GM12892 (cell line): Measurements from ENCODE around the gene TMEM269.
"Not testable (repeated sequence)": the region's sequence is repeated elsewhere in the genome, so short reads cannot be mapped to it uniquely, and the experiment has no call there.

Source experiments
- DNase-seq: peaks from one replicate; pipeline ENCODE4 v3.0.0; 2011; ENCODE audit not compliant: insufficient read length
- FAIRE-seq: peaks from 2 replicates; lab custom pipeline; 2011; peaks lifted over from hg19 to GRCh38; lab: Jason Lieb, UNC
- POLR2A ChIP-seq: IDR thresholded peaks from 2 replicates; pipeline ENCODE4 v1.6.1; 2011; ENCODE audit warnings: low read depth, low read length, control low read depth
- POLR2AphosphoS5 ChIP-seq: IDR thresholded peaks from 2 replicates; pipeline ENCODE4 v1.6.1; 2011; ENCODE audit warnings: low read depth, low read length, control low read depth
- TAF1 ChIP-seq: IDR thresholded peaks from 2 replicates; pipeline ENCODE4 v1.6.1; 2011; ENCODE audit warnings: low read depth, mild to moderate bottlenecking, control low read depth, low read length, borderline replicate concordance

TMEM269 gene

GRCh38 chr1:42786097-42786496, 1.3 kb downstream of the TMEM269 start:
- no peak for TF ChIP-seq TAF1
- TF ChIP-seq POLR2A, result no peak
- TF ChIP-seq POLR2AphosphoS5, result no peak
- DNase-seq (no peak), FAIRE-seq (no peak)

DNA sequence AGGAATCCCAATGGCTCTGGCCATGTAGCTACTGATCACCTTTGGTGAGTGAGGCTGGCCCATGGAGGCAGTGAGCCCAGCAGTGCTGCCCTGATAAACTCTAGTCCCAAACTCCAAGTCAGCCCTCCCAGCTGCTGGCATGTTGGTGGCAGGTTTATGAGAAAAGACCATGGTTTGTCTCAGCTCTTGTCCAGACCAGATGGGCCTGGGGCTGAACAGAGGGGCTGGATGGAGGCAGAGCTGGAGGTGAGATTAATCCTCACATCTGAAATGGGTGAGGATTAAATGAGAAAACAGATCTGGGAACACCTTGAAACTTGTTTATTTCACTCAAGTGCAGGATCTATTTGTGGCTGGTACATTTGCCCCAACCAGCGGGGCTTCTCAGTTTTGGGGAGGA, 3.2 kb downstream of the TMEM269 start:
- TF ChIP-seq POLR2A (no peak), POLR2AphosphoS5 (no peak), TAF1 (no peak)
- DNase-seq (no peak), FAIRE-seq (no peak)

DNA sequence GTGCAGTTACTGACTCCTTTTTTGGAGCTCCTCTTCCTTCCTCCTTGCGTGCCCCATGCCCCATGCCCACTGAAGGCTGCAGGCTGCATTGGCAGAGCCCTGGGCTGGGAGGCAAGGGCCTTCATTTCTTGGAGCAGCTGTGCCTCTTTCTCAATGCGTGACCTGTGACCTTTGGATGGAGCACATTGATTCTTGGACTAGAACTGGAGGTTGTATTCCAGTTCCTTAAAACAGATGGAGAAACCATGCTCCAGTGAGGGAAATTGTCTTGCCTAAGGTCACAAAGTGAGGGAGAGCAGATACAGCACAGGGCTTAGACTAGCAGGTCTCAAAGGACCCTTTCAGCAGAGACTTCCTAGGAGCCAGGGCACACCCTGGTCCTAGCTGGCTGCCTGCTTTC, 9.0 kb downstream of the TMEM269 start:
- TF ChIP-seq POLR2A (no peak), TAF1 (no peak), POLR2AphosphoS5 (no peak)
- no peak for FAIRE-seq
- no peak for DNase-seq

DNA sequence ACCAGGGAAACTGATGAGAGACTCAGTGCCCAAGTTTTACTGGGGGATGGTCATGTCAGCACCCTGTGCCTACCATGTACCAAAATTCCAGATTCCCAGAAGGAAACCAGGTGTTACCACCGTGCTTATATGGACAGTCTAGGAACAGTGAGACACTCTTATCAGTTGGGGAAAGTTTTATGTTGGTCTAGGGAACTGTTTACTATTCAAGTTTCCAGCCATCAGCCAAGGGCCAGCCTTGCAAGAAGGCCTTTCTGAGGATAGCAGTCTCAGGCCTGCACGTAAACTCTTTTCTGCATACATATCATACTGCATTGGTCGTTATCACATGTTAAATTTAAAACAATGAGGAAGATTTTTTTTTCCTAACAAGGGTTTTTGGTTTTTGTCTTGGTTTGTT, 12.6 kb downstream of the TMEM269 start:
- DNase-seq (no peak), FAIRE-seq (peak; percentile 9)
- TF ChIP-seq POLR2AphosphoS5 (no peak), TAF1 (no peak), POLR2A (no peak)

DNA sequence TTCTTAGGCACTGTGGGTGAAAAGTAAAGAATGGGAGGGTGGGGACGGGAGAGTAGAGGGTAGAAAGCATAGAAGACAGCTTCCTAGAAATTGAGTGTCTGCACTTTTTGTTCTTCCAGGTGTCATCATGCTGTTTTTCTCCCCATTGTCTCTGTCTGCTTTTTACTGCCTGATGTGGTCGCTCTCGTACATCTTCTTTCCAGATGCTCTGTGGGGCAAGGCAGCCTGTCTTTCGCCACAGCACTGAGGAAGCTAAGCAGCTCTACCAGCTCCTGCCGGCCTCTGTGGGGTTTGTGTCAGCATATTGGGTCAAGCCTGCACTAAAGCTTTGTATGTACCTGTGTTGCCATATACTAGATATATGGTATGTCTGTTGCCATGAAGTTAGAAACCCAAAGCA, 13.2 kb downstream of the TMEM269 start:
- no peak for DNase-seq
- TF ChIP-seq POLR2AphosphoS5, result no peak
- TF ChIP-seq POLR2A, result no peak
- no peak for TF ChIP-seq TAF1
- no peak for FAIRE-seq

DNA sequence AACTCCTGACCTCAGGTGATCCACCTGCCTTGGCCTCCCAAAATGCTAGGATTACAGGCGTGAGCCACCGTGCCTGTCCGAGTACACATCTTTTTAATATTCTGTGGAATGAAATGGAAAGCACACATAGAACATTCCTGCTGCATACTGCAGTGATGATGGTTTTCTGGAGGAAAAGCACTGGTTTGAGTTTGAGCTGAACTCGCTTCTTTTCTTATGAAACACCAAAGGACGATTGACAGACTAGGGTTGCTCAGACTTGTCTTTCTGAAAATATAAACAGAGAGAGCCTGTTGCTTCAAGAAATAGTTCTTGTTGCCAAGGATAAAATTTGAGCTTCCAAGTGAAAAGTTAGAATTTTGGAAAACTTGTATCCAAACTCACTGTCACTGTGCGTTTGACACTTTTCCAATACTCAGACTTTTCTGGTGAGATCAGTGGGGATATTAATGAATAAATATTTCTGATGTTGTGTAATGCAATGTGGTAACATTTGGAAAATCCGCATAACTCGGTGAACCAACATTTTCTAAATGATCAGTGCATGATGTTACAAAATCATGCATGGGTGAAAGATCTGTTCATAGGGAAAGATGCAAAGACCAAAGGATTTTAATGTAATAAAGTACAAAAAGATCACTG, 17.2 kb downstream of the TMEM269 start:
- FAIRE-seq, result no peak
- TF ChIP-seq POLR2AphosphoS5 (no peak), POLR2A (no peak), TAF1 (no peak)
- no peak for DNase-seq

DNA sequence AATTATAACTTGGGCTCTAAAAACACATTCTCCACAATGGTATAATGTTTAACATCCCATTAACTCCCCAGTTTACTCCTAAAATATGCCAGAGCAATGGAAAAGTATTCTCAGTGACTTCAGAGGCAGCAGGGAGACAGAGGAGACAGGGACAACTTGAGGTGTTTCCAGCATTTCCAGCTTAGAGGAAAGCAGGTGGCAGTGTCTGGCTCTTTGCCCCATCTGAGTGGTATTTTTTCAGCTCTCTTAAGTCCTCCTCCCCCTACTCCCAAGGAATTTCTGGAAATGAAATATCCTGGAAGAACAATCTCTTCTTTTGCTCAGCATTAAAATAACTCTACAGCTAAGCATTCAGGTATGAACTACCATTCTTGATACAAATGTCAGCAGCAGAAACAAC, 21.4 kb downstream of the TMEM269 start:
- no peak for TF ChIP-seq POLR2A
- TF ChIP-seq POLR2AphosphoS5, result no peak
- TF ChIP-seq TAF1, result no peak
- FAIRE-seq, result no peak
- DNase-seq, result no peak

GRCh38 chr1:42806593-42806992, 21.8 kb downstream of the TMEM269 start:
- DNase-seq, result no peak
- TF ChIP-seq POLR2AphosphoS5 (no peak), POLR2A (no peak), TAF1 (no peak)
- no peak for FAIRE-seq

DNA sequence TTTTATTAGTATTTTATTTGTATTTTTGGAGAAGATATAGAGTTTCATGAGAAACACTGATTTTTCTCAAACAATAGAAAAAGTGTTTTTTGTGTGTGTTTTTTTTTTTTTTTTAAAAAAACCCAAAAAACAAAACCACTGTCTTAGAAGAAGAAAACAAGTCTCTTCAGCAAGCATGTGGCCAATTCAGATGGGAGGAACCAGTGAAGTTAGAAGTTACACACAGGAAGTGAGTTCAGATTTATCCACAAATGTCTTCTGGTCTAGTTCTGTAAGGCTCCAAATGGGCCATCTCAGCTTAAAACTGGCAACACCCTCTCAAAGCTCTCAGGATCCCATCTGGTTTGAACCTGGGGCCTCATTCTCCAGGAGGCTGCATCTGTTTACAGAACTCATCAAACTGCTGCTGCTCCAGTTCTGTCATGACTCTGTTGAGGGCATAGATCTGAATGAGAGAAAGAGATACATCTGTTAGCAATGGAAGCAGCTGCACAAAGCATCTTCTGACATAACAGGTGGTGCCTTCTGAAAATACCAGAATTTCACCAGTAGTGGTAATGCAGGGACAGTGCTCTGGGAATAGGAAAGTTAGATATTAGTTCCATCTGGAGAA, 22.4 kb downstream of the TMEM269 start:
- no peak for FAIRE-seq
- DNase-seq, result no peak
- TF ChIP-seq TAF1, result no peak
- TF ChIP-seq POLR2A, result no peak
- TF ChIP-seq POLR2AphosphoS5, result no peak

DNA sequence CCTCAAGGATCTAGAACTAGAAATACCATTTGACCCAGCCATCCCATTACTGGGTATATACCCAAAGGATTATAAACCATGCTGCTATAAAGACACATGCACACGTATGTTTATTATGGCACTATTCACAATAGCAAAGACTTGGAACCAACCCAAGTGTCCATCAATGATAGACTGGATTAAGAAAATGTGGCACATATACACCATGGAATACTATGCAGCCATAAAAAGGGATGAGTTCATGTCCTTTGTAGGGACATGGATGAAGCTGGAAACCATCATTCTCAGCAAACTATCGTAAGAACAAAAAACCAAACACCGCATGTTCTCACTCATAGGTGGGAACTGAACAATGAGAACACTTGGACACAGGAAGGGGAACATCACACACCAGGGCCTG, 30.0 kb downstream of the TMEM269 start:
- not testable (repeated sequence) for DNase-seq, FAIRE-seq

DNA sequence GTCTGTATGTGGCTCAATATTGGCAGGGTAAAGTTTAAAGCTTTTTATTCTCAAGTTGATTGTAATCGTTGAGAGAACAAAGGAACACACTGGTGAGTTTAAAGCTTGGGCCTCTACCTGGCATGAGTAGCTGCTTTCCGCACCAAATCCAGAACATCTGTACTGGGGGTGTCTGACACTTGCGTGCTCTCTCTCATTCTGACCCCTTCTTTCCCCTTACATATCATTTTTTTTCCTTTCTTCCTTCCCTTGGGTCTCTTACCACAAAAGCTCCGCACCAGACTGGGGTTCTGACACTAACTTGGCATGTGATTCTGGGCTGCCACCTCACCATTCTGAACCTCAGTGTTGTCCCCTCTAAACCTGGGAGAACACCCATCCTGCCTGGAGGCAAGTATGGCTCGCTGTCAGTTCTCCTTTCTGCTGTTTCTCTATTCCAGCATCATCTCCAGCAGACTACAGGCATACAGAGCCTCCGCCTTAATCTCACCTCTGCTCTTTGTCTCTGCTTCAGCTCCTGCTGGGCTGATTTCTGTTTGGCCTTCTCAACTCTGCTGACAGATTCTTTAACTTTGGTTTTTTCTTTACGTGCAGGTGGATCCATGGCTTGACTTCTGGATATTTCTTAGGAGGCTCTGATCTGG, 31.3 kb downstream of the TMEM269 start:
- DNase-seq (no peak), FAIRE-seq (no peak)

GRCh38 chr1:42816585-42817439, 32.0 kb downstream of the TMEM269 start, which contains the start of the genes ERMAP and SVBP:
TSS of gene ERMAP (plus strand) at chr1:42817122. CDS start at chr1:42830449, 13,327 bp downstream.
TSS of gene SVBP (minus strand) at chr1:42817397. CDS start at chr1:42816544, 853 bp downstream.
- DNase-seq, result peak; percentile 82
- TF ChIP-seq POLR2A (peak; percentile 76), POLR2AphosphoS5 (peak; percentile 59), TAF1 (no peak)
- FAIRE-seq, result peak; percentile 93

More for the DNA sequence above, 31.3 kb downstream of the TMEM269 start:
- TF ChIP-seq POLR2A (no peak), TAF1 (no peak), POLR2AphosphoS5 (no peak)

DNA sequence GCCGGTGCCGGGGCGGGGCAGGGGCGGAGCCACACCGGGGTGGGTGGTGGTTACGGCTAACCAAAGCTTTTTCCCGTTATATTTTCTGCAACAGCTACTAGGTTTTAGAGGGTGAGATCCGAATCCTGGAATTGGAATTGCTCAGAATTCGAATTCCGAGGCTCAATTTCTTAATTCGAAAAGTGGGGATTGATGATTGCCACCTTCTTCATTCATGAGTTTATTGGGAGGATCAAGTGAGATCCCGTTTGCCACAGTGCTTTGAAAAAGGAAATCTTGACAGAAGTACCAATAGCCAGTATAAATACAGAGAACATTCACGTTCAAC, 32.6 kb downstream of the TMEM269 start:
- TF ChIP-seq POLR2A, result no peak
- no peak for TF ChIP-seq POLR2AphosphoS5
- TF ChIP-seq TAF1, result no peak
- DNase-seq (no peak), FAIRE-seq (no peak)
